Heart left ventricle (tissue), 16 donors: ENCODE results near the gene GALNT18. TPM values are rescaled to one million over a fixed set of nuclear protein-coding genes. Genes with fewer than 3 reads are reported as not detected.
A peak's percentile ranks its signal among the peaks of the same experiment; 100 is the strongest.

Experiments used
- ATAC-seq, 4 donors: fragments of 200-7000 bp; cut with Tn5 transposase; one replicate each; pipeline ENCODE4 v1.9.1; 2020 to 2022; ENCODE audit warnings: moderate library complexity in 4 of 4, mild to moderate bottlenecking in 3 of 4, moderate number of reproducible peaks in 1 of 4
- DNase-seq, 5 donors: peaks; one replicate each; pipeline ENCODE4 v3.0.0-alpha.2; 2020
- H3K27ac ChIP-seq, 12 donors: fragments of 200-600 bp; sonication (generic) in 4 of 12; one replicate each; pipeline versions ENCODE4 v1.5.0 to v1.8.0; 2016 to 2022; ENCODE audit warnings: mild to moderate bottlenecking in 2 of 12
- H3K27me3 ChIP-seq, 9 donors: fragments of 200-600 bp; sonication (generic) in 2 of 9; one replicate each; pipeline versions ENCODE4 v1.5.1 to v1.8.0; 2016 to 2022; ENCODE audit warnings: mild to moderate bottlenecking in 3 of 9
- H3K36me3 ChIP-seq, 9 donors: fragments of 200-600 bp; sonication (generic) in 2 of 9; one replicate each; pipeline versions ENCODE4 v1.5.0 to v1.8.0; 2018 to 2022; ENCODE audit warnings: mild to moderate bottlenecking in 2 of 9
- H3K4me1 ChIP-seq, 12 donors: fragments of 200-600 bp; sonication (generic) in 4 of 12; one replicate each; pipeline versions ENCODE4 v1.5.0 to v1.8.0; 2016 to 2022; ENCODE audit warnings: mild to moderate bottlenecking in 3 of 12
- H3K4me3 ChIP-seq, 12 donors: fragments of 200-600 bp; sonication (generic) in 4 of 12; one replicate each; pipeline versions ENCODE4 v1.5.0 to v1.8.0; 2017 to 2022; ENCODE audit warnings: mild to moderate bottlenecking in 9 of 12, moderate library complexity in 4 of 12
- H3K9me3 ChIP-seq, 12 donors: fragments of 200-600 bp; sonication (generic) in 4 of 12; one replicate each; pipeline versions ENCODE4 v1.5.0 to v1.8.0; 2016 to 2022; ENCODE audit warnings: mild to moderate bottlenecking in 1 of 12
- POLR2A ChIP-seq, 2 donors: fragments of 450-650 bp; IDR thresholded peaks; one replicate each; pipeline ENCODE4 v1.6.1; 2017; ENCODE audit warnings: antibody characterized with exemption in 2 of 2, mild to moderate bottlenecking in 2 of 2, moderate library complexity in 2 of 2
- WGBS, 4 donors: extraction: QIAGEN DNeasy Blood & Tissue Kit in 2 of 4; methylation state at CpG; one replicate each; pipeline versions ENCODE4 v1.1.5 to v1.1.7; 2013 to 2018; 5-methylcytosine and 5-hydroxymethylcytosine counted together
- intact Hi-C, 10 donors: fragments of 100-400 bp; cut with DNase I; formaldehyde crosslinking; loops; one replicate each; pipeline versions ENCODE4 v1.11.1 to v1.14.2; 2022
- polyA plus RNA-seq, 2 donors: library from polyadenylated mRNA; stranded (reverse); fragments of 200-250 nt; gene quantifications; one replicate each; pipeline ENCODE4 v1.2.3, GENCODE V29; 2013
- total RNA-seq, 9 donors: library from RNA; depleted of rRNA in 2 of 9; stranded (reverse); fragments of >200 nt in 2 of 9; fragmentation: NEBNext Ultra II Directional in 3 of 9; extraction: Animal tissue kit (Norgen Biotek cat#: 25700) in 3 of 9; gene quantifications; one replicate each; pipeline versions ENCODE4 v1.1.0 to v1.2.4, GENCODE V29; 2016 to 2023
- TF ChIP-seq, protein P1 (sequence below), 12 donors: fragments of 200-600 bp; sonication (generic) in 4 of 12; IDR thresholded peaks; one replicate each; pipeline versions ENCODE4 v1.5.0 to v1.8.0; 2018 to 2022; ENCODE audit warnings: antibody characterized with exemption in 12 of 12, mild to moderate bottlenecking in 5 of 12
- donor health status: ischemic (EF 13 %, LVEDD 7.1; RV severe dilation, severe dysfunction).
- donor health status: healthy with polysubstance abuse.
- donor health status: DM: no; HTN: yes; CAD: no.
- donor health status: DM: no; HTN: no; CAD: no.
- donor health status: ischemic (EF 25% LVEDD 6.9; RV normal size, moderate dysfunction).
- donor health status: ischemic (EF 25% LVEDD 5.7; RV mildly dilated, moderate dysfunction).
- donor health status: healthy.
- donor health status: DM: yes; HTN: yes; CAD: no.
- donor health status: ischemic (EF 35%, LVEDD 5.7; RV mildly dilated, moderate dysfunction).
- donor health status: nonischemic (EF 11% LVEDD 7.7; RV severe dilation, severe dysfunction).
- donor health status: DM: yes; HTN: yes; CAD: no.
- donor health status: PGD.
- donor health status: ischemic (EF 29% LVEDD 5.4; RV normal size, mild dysfunction).
- donor health status: nonischemic (EF 23%, LVEDD 6.1; RV moderate dilation, normal function).

GALNT18 gene
- total and polyA plus RNA-seq, 11 donors = 9.0 to 31.8 (median 17.3) TPM

DNA sequence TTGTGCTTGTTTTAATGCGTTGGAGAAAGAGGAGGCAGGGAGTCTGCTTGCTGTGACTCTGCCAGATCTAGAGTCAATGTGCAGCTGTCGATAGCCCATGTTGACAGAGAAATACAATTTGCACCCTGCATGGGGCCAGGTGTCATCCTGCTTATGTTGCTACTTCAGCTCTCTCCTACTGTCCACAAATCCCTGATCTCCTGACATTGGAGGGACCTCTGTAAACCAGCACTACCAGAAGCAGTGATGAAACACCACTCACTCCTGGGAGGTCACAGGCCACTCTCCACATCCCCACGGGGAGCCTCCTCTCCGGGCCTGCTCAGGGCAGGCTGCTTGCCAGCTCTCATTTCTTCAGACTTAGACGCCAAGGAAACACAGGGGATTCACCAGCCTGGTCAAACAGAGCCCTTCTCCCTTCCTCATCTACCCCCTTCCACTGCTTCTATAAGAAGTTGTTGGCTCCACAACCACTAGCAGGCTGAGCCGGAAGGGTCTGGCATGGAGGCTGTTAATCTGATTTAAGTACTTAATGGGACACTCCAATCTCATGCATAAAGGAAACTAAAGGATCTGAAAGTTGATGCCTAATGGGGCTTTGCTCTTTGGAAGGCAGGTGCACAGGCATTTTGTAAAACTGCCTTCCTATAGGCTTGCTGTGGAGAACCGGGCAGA lies 238.8 kb downstream of the GALNT18 start:
- ATAC-seq (no peak), DNase-seq (no peak)
- H3K36me3 ChIP-seq = peaks cover 0 to 10% (median 0%) of the 10 kb centered on the region in 9 donors
- 64 to 80% (median 69%) methylated on average over 7 of the region's 7 CpGs for WGBS, 4 donors
- TF ChIP-seq POLR2A (IDR thresholded peaks at IDR 0.05) = no peak
- TF ChIP-seq, protein P1, sequence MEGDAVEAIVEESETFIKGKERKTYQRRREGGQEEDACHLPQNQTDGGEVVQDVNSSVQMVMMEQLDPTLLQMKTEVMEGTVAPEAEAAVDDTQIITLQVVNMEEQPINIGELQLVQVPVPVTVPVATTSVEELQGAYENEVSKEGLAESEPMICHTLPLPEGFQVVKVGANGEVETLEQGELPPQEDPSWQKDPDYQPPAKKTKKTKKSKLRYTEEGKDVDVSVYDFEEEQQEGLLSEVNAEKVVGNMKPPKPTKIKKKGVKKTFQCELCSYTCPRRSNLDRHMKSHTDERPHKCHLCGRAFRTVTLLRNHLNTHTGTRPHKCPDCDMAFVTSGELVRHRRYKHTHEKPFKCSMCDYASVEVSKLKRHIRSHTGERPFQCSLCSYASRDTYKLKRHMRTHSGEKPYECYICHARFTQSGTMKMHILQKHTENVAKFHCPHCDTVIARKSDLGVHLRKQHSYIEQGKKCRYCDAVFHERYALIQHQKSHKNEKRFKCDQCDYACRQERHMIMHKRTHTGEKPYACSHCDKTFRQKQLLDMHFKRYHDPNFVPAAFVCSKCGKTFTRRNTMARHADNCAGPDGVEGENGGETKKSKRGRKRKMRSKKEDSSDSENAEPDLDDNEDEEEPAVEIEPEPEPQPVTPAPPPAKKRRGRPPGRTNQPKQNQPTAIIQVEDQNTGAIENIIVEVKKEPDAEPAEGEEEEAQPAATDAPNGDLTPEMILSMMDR (IDR thresholded peaks at IDR 0.05) = no peak
- intact Hi-C loops = no loop called here
- no peak overlapping the region for H3K27ac ChIP-seq
- peaks cover 0 to 4% (median 0%) of the 10 kb centered on the region in 12 donors for H3K4me1 ChIP-seq
- no peak overlapping the region for H3K4me3 ChIP-seq
- no peaks in the 10 kb centered on the region for H3K27me3 ChIP-seq
- H3K9me3 ChIP-seq = no peaks in the 10 kb centered on the region

DNA sequence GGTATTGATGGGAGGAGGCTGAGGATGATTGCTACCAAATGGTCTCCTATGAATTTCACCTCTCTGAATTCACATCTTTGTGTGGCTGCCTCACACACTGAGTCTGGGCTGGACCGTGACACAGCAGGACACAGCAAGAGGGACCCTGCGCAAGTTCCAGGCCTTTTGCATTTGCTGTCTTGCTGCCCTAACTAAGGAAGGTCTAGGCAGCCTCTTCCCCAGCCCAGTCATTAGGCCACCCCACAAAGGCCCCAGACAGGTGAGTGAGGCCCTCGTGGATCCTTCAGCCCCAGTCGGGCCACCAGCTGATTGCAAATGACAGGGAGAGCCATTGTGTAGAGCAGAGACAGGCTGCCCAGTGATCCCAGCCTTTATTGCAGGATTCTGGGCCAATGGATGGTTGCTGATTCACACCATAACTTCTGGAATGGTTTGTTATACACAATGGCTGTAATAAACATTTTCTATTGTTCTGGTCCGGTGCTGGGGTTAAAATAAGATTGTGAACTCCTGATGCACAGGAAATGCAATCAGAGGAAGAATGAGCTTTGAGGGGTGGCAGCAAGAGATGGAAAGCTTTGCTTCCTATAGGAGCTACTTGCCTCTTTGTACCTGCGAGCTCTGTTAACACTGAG lies 240.2 kb downstream of the GALNT18 start:
- Histone ChIP-seq H3K27me3 (no peaks in the 10 kb centered on the region), H3K4me3 (no peak overlapping the region), H3K36me3 (peaks cover 0 to 21% (median 4%) of the 10 kb centered on the region in 9 donors), H3K4me1 (peaks cover 0 to 4% (median 0%) of the 10 kb centered on the region in 12 donors), H3K9me3 (no peaks in the 10 kb centered on the region), H3K27ac (no peak overlapping the region)
- 78 to 88% (median 79%) methylated on average over 6 of the region's 6 CpGs for WGBS, 4 donors
- no peak for DNase-seq
- intact Hi-C loops = no loop called here
- no peak for TF ChIP-seq POLR2A (IDR thresholded peaks at IDR 0.05)
- TF ChIP-seq, protein P1 (IDR thresholded peaks at IDR 0.05) = no peak
- peak in 2 of 4 donors; percentile 22 to 24 for ATAC-seq

DNA sequence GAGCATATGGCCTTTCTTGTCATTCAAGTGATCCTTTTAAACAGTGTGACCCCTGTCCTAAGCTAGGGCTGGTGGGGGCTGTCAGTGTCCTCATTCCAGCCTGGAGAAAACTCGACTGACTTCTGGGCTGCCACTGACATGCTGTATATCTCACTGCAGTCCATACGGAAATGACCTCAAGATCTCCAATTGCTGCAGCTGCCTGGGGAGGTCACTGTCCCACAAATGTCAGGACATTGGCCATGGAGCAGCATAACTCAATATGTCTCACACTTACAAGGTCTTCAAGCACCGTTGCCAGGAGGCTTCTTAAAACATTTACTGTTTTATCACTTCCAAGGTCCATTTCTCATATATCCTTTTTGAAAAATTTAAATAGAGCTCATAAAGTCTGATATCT lies 240.9 kb downstream of the GALNT18 start:
- Histone ChIP-seq H3K4me3 (no peak overlapping the region), H3K36me3 (peaks cover 0 to 26% (median 9%) of the 10 kb centered on the region in 9 donors)
- WGBS, 4 donors = 74 to 80% (median 76%) methylated on average over 3 of the region's 3 CpGs

DNA sequence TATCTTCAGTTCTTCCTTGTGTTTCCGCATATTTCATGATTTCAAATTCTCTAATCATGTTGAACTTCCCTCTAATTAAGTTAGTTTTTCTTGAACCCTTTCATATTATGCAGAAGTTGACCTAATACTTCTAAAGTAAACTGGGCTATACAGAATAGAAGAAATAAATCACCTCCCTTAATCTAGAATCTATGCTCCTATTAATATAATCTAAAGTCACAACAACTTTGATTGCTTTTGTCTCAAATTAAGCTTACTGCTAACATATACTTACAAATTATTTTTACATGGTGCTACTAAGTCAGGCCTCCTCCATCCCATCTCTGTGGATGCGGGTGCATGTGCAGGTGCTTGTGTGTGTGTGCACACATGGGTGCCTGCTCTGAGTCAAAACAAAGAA lies 241.5 kb downstream of the GALNT18 start:
- intact Hi-C loops = no loop called here
- DNase-seq (no peak), ATAC-seq (no peak)
- Histone ChIP-seq H3K36me3 (peaks cover 0 to 31% (median 9%) of the 10 kb centered on the region in 9 donors), H3K4me3 (no peak overlapping the region), H3K9me3 (no peaks in the 10 kb centered on the region), H3K27ac (no peak overlapping the region), H3K4me1 (no peaks in the 10 kb centered on the region), H3K27me3 (no peaks in the 10 kb centered on the region)
- TF ChIP-seq, protein P1 (IDR thresholded peaks at IDR 0.05) = no peak
- TF ChIP-seq POLR2A (IDR thresholded peaks at IDR 0.05) = no peak
- 95 to 99% (median 97%) methylated on average over 2 of the region's 2 CpGs for WGBS, 4 donors

More for the DNA sequence above, 240.9 kb downstream of the GALNT18 start:
- intact Hi-C loops = no loop called here
- no peaks in the 10 kb centered on the region for H3K27me3 ChIP-seq
- no peaks in the 10 kb centered on the region for H3K9me3 ChIP-seq
- no peak for ATAC-seq
- TF ChIP-seq POLR2A (IDR thresholded peaks at IDR 0.05) = no peak
- TF ChIP-seq, protein P1 (IDR thresholded peaks at IDR 0.05) = no peak
- H3K27ac ChIP-seq = no peak overlapping the region
- no peak for DNase-seq
- peaks cover 0 to 4% (median 0%) of the 10 kb centered on the region in 12 donors for H3K4me1 ChIP-seq
